ENCODE measurements around the gene ELOVL2. TPM values are rescaled to one million over a fixed set of nuclear protein-coding genes. Genes with fewer than 3 reads are reported as not detected.

Gene ELOVL2
- total and polyA plus RNA-seq, 7 donors: 0.16 to 0.83 (median 0.41) TPM; not detected in 2

DNA sequence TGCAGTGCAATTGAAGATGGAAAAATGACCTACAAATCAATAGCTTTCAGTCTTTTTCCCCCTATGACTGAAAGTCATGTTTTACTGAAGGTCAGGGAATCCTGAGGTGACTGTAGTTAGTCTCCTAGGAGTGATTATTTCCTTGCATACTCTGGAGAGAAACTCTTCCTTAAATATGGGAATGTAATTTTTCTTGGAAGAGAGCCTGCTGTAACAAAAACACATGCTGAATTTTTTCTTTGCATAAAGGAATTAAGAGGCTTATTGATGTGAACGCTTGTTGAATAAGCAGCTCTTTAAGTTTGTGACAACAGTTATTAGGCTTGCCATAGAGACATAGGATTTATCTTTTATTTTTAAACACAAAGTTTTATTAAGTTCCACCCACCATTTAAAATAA, 64.5 kb downstream of the ELOVL2 start:
- H3K27me3 ChIP-seq: no peaks in the 10 kb centered on the region
- H3K4me1 ChIP-seq: no peaks in the 10 kb centered on the region
- DNase-seq: no peak
- H3K36me3 ChIP-seq: no peaks in the 10 kb centered on the region
- H3K4me3 ChIP-seq: no peak overlapping the region
- WGBS, 2 donors: 82 to 89% methylated on average over 1 of the region's 1 CpG
- H3K9me3 ChIP-seq: no peaks in the 10 kb centered on the region
- H3K27ac ChIP-seq: no peak overlapping the region
- intact Hi-C loops (cut with DNase I): no loop called here
- TF ChIP-seq CTCF (IDR thresholded peaks at IDR 0.05) (no peak), POLR2AphosphoS5 (IDR thresholded peaks at IDR 0.05) (no peak), POLR2A (IDR thresholded peaks at IDR 0.05) (no peak), EP300 (IDR thresholded peaks at IDR 0.05) (no peak)

GRCh38 chr6:10977231-10977968, 66.7 kb downstream of the ELOVL2 start:
- no peaks in the 10 kb centered on the region for H3K4me1 ChIP-seq
- no peak for DNase-seq
- no peak overlapping the region for H3K27ac ChIP-seq
- H3K36me3 ChIP-seq: no peaks in the 10 kb centered on the region
- no peak for TF ChIP-seq POLR2AphosphoS5 (IDR thresholded peaks at IDR 0.05)
- TF ChIP-seq CTCF (IDR thresholded peaks at IDR 0.05): no peak
- no peak for TF ChIP-seq EP300 (IDR thresholded peaks at IDR 0.05)
- TF ChIP-seq POLR2A (IDR thresholded peaks at IDR 0.05): no peak
- no peaks in the 10 kb centered on the region for H3K27me3 ChIP-seq
- intact Hi-C loops (cut with DNase I): no loop called here
- H3K9me3 ChIP-seq: no peaks in the 10 kb centered on the region
- 92 to 95% methylated on average over 5 of the region's 5 CpGs for WGBS, 2 donors
- H3K4me3 ChIP-seq: no peak overlapping the region

DNA sequence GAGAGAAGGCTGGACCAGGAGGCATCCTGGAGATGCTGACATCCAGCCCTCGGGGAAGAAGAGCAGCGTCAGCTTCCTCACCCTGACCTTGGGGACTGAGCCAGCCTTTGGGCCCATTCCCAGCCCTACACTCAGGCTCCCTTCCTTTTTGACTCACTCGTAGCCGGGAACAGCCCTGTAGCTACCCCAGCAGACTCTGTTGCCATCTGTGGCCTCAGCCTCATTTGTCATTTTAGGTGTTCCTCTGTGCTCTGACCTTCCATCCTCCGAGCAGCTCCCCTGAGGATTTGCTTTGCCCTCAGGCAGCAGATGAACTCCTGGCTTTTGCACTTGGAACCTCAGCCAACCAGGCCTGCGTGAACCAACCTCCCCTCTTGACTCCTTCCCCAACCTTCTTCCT, 67.5 kb downstream of the ELOVL2 start:
- Histone ChIP-seq H3K4me1 (no peaks in the 10 kb centered on the region), H3K27ac (no peak overlapping the region), H3K4me3 (no peak overlapping the region), H3K27me3 (no peaks in the 10 kb centered on the region), H3K36me3 (no peaks in the 10 kb centered on the region), H3K9me3 (no peaks in the 10 kb centered on the region)
- intact Hi-C loops (cut with DNase I): no loop called here
- no peak for TF ChIP-seq CTCF (IDR thresholded peaks at IDR 0.05)
- no peak for TF ChIP-seq EP300 (IDR thresholded peaks at IDR 0.05)
- no peak for TF ChIP-seq POLR2AphosphoS5 (IDR thresholded peaks at IDR 0.05)
- TF ChIP-seq POLR2A (IDR thresholded peaks at IDR 0.05): no peak
- 81 to 86% methylated on average over 6 of the region's 6 CpGs for WGBS, 2 donors
- DNase-seq: no peak

DNA sequence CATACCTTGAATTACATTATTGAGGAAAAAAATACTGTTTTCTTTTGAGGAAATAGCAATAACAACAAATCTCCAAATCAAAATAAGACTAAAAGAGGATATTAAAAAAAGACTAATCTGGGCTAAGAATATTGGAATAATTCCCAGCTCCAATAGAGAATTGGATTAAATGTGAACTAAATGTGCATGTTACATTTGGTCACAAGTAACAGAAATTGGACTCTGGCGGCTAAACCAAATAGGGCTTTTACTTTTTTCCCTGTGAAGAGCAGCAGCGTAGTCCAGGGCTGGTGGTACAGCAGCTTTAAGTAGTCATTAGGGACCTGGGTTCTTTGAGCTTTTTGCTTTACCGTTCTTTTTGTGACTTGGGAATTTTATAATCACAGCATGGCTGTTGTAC, 71.9 kb downstream of the ELOVL2 start:
- Histone ChIP-seq H3K4me1 (no peaks in the 10 kb centered on the region), H3K27me3 (no peaks in the 10 kb centered on the region), H3K4me3 (no peak overlapping the region), H3K27ac (no peak overlapping the region), H3K36me3 (no peaks in the 10 kb centered on the region), H3K9me3 (no peaks in the 10 kb centered on the region)
- intact Hi-C loops (cut with DNase I): no loop called here
- DNase-seq: no peak
- TF ChIP-seq POLR2A (IDR thresholded peaks at IDR 0.05) (no peak), CTCF (IDR thresholded peaks at IDR 0.05) (no peak), POLR2AphosphoS5 (IDR thresholded peaks at IDR 0.05) (no peak), EP300 (IDR thresholded peaks at IDR 0.05) (no peak)
- WGBS, 2 donors: 90 to 92% methylated on average over 3 of the region's 3 CpGs

DNA sequence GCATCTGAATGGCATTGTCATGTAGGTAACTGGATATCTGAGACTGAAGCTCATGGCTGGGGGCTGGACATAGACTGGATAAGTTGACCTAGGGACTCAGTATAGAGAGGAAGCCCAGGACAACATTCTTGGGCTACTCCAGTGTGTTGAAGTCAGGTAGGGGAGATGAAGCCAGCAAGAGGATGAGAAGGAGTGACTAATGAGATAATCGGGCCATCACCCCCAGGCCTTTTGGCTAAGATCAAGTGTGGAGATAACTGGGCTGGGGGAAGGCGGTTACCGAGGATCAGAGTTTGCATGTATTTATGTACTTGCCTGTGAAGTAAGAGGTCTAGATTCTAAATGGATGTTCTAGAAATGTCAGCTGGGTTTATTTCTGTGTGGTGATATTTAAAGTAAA, 73.4 kb downstream of the ELOVL2 start:
- intact Hi-C loops (cut with DNase I): no loop called here
- 91 to 95% methylated on average over 3 of the region's 3 CpGs for WGBS, 2 donors
- H3K27ac ChIP-seq: no peak overlapping the region
- no peaks in the 10 kb centered on the region for H3K36me3 ChIP-seq
- no peaks in the 10 kb centered on the region for H3K27me3 ChIP-seq
- no peak for DNase-seq
- no peak overlapping the region for H3K4me3 ChIP-seq
- no peaks in the 10 kb centered on the region for H3K4me1 ChIP-seq
- TF ChIP-seq POLR2A (IDR thresholded peaks at IDR 0.05) (no peak), POLR2AphosphoS5 (IDR thresholded peaks at IDR 0.05) (no peak), CTCF (IDR thresholded peaks at IDR 0.05) (no peak), EP300 (IDR thresholded peaks at IDR 0.05) (no peak)
- H3K9me3 ChIP-seq: peaks cover 0 to 6% (median 0%) of the 10 kb centered on the region in 4 donors

Measured in sigmoid colon (tissue), 7 donors.